ENCODE measurements around the gene MPZL1.

GRCh38 chr1:167701510-167701909, 20.3 kb upstream of the MPZL1 start:
- TF ChIP-seq POLR2A (IDR thresholded peaks at IDR 0.05) (no peak), CTCF (IDR thresholded peaks at IDR 0.05) (no peak)
